HG02970 (cell line): ENCODE measurements around the gene DSCAM.

Source experiments
- ATAC-seq: cut with Tn5 transposase; IDR thresholded peaks from one replicate; pipeline ENCODE4 v1.9.1; 2021; ENCODE audit warnings: mild to moderate bottlenecking, moderate library complexity, moderate number of reproducible peaks; ENCODE audit not compliant: unreplicated experiment, low FRiP score

Gene DSCAM

DNA sequence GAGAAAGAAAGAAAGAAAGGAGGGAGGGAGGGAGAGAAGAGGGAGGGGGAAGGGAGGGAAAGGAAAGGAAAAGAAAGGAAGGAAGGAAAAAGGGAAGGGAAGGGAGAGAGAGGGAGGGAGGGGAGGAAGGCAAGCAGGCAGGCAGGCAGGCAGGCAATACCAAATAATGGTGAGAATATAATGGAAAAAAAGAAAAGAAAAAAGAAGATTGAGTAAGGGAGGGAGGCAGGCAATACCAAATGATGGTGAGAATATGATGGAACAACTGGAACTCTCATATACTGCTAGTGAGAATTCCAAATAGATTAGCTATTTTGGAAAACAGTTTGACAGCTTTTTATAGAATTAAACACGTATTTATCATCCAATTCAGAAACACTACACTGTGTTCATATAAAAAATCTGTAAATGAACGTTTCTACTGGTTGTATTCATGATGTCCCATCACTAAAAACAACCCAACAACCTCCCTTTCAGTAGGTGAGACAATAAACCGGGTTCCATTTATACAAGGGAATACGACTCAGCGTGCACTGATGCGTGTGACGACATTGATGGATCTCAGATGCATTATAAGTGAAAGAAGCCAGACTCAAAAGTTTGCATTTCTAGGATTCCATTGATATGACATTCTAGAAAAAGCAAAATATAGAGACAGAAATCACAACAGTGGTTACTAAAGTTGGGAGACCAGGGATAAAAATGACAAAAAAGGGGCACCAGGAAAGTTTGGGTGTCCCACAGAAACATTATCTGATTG, 226.4 kb downstream of the DSCAM start:
- ATAC-seq, result no peak

- ATAC-seq, result no peak
These were observed 228.6 kb downstream of the DSCAM start for GRCh38 chr21:40618191-40618973.

DNA sequence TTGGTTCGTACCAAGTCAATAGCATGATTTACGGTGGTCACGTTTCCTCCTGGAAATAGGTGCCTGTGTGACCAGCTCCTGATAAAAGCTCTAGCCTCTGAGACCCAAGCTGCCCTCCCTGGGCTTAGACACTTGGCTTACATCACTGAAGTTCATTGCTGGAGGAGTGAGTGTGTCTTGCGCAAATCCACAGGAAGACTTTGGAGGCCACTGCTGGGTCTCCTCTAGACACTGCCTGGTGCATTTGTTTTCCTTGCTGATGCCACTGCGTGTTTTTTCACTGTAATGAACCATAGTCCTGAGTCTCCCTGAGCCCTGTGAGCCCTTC, 230.6 kb downstream of the DSCAM start:
- no peak for ATAC-seq

GRCh38 chr21:40615505-40616376, 231.2 kb downstream of the DSCAM start:
- ATAC-seq, result no peak

DNA sequence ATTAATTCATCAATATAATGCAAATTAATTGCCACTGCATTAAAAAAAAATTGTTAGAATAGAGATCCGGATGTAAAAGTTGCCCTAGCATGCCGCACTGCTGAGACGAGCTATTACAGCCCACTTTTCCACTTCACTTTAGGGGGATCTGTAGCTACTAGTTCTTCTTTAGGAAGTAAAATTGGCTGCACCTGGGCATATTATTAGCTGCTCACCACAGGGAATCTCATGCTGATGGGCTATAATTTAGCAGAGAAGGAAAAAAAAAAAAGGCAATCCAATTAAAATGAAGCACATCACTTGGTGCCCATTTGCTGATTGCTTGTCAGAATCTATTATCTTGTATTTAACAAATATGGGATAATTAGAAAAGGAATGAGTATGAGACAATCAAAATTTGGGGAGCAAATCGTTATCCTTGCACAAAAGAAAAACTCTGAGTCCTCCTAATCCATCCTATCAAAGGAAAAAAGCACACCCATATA, 233.4 kb downstream of the DSCAM start:
- ATAC-seq, result no peak

DNA sequence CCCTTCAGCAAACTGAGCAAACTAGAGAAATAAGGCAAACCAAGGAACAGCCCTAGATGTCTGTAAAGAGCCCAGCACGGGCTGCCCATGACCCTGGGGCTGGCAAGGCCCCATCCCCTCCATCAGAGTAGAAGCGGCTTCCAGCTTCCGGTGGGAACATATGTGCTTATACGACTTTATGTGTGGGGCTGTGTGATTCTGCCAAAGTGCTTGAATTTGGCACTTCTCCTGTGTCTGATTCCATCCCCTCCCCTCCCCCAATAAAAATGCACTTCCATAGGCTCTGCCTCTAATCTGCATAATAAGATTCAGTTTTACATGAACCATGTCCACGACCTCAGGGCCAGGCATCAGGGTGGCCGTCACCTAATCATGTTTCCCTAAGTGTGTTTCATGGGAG, 236.6 kb downstream of the DSCAM start:
- no peak for ATAC-seq

DNA sequence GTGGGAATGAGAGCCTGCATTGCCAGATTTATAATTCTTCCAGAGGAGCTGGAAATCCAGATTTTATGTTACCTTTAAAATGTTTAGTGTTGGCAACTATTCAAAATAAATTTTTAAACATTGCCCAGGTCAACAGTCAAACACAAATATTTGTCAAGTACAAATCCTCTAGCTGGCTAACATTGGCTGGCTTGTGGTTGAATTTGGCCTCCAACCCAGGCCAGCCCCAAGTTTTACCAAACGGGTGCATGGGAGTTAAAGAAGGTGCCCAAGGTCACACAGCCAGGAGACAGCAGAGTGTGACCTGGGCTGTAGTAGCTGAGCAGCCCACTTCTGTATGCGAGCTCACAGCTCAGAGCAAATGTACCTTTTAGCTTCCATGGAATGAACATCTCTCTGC, 240.6 kb downstream of the DSCAM start:
- ATAC-seq, result no peak

DNA sequence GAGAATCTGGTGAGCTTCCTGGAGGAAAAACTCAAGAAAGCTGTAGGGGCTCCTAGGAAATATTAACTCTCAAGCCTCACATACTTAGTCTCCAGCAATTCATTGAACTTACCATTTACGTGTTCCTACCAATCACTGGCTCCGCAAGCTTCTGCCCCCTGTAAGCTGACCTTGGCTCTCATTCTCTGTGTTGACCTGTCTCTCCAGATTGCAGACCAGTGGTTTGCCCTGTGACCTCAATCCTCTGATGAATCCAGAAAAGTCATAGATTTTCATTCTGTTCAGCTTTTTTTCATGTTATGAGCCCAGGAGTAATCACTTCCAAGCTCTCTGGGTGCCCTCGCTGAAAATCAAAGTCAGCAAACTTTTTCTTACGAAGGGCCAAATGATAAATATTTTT, 241.9 kb downstream of the DSCAM start:
- ATAC-seq, result no peak

GRCh38 chr21:40603774-40604173, 243.2 kb downstream of the DSCAM start:
- no peak for ATAC-seq

- ATAC-seq, result no peak
These were observed 244.9 kb downstream of the DSCAM start for GRCh38 chr21:40602080-40602479.

DNA sequence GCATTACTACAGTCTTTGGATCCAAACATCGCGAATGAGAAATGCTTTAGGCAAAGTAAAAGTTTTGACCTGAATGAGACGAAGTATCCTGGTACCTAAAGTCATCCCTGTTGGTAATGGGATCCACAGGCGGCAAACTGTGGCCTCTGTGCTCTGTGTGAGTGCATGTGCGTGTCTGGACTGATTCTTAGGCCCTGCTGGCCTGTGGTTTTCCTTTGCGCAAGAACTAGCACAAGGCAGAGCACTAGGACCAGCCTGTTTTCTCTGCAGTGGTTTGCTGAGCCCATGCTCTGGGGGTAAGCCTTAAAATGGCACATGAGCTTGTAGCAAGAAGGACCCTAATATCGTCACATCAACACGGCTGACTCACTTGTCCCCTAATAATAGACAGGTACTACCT, 251.2 kb downstream of the DSCAM start:
- ATAC-seq, result no peak

DNA sequence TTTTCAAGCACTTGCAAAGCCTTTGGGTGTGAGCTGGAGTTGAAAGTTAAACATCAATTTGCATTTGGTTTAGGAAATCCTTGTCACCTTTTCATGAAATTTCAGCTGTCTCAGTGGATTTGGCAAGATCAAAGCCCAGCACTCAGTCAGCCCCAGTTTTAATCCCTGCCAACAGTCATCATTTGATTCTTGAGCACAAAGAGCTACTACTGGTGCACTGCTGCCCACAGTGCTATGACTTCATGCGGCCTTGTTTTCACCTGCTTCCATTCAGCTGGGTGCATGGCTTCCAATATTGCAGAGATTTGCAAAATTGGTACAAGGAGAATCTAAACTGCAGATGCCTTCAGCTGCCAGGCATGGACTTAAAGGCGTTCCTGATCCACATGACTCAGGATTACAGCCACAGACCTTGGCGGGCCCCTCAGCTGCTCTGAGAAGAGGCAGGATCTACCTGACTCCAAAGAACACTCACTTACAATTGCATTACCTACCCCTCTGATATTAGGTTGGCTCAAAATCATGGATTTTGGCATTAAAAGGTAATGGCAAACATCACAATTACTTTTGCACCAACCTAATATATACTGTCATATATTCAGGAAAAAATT, 259.1 kb downstream of the DSCAM start:
- ATAC-seq, result no peak

GRCh38 chr21:40586575-40586974, 260.4 kb downstream of the DSCAM start:
- no peak for ATAC-seq

DNA sequence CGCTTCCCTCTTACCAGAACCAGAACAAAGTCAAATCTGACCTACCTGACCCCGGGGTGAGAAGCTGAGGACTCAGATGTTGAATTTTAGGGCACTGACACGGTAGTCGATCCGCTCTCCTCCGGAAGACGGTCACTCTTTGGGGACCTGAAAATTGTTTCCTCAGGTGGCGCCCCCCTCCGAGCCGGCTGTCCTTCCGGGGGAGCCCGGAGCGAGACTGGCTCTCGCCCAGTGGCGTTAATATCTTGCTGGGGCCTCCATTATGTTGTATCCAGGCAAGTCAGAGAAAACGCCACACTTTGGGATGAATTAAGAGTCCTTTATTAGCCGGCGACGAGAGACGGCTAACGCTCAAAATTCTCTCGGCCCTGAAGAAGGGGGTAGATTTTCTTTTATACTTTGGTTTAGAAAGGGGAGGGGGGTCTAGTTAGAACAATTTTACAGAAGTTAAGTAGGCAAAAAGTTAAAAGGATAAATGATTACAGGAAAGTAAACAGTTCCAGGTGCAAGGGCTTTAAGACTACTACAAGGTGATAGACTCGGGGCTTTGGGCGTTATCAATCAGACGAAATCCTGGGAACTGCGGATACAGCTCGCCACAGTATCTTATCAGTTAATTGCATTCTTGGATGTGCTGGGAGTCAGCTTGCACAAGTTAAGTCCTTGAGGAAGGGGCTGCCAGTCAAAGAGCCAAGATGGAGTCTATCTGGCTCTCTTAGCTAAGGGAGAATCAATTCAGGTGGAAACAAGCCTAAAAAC, 269.5 kb downstream of the DSCAM start:
- no peak for ATAC-seq

DNA sequence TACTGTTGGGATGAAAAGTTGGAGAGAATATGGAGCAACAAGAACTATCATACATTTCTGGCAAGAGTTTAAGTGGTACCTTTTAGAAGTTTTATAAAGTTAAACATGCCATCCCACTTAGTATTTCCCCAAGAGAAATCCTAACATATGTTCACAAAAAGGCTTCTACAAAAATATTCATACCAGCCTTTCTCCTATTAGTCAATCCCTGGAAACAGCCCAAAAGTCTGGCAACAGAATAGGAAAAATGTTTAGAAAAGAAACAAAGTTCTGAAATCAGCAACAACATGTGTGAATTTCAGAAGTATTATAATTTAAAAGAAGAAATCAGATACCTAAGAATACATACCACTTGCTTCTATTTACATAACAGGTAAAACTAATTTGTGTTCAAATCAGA, 271.0 kb downstream of the DSCAM start:
- ATAC-seq, result no peak

GRCh38 chr21:40569357-40569756, 277.6 kb downstream of the DSCAM start:
- no peak for ATAC-seq

- ATAC-seq, result no peak
These were observed 278.2 kb downstream of the DSCAM start for GRCh38 chr21:40568807-40569206.

- ATAC-seq, result no peak
These were observed 279.5 kb downstream of the DSCAM start for GRCh38 chr21:40567501-40567900.

GRCh38 chr21:40566486-40566885, 280.5 kb downstream of the DSCAM start:
- ATAC-seq, result no peak

GRCh38 chr21:40564318-40564717, 282.6 kb downstream of the DSCAM start:
- no peak for ATAC-seq
